HG03469 (cell line): ENCODE measurements around the gene U2SURP.
"Not testable (repeated sequence)": the region's sequence is repeated elsewhere in the genome, so short reads cannot be mapped to it uniquely, and the experiment has no call there.

Experiments
- ATAC-seq: cut with Tn5 transposase; IDR thresholded peaks from one replicate; pipeline ENCODE4 v1.9.1; 2021; ENCODE audit warnings: mild to moderate bottlenecking, moderate library complexity, moderate number of reproducible peaks; ENCODE audit not compliant: unreplicated experiment

Gene U2SURP

GRCh38 chr3:143068059-143068458, 66.7 kb downstream of the U2SURP start:
- ATAC-seq: no peak

- no peak for ATAC-seq
Observed at GRCh38 chr3:143070977-143071551, 69.7 kb downstream of the U2SURP start.

- ATAC-seq: no peak
Observed at GRCh38 chr3:143071776-143072175, 70.4 kb downstream of the U2SURP start.

GRCh38 chr3:143072298-143073020, 71.1 kb downstream of the U2SURP start:
- ATAC-seq: not testable (repeated sequence)

GRCh38 chr3:143073541-143073940, 72.2 kb downstream of the U2SURP start:
- not testable (repeated sequence) for ATAC-seq

- ATAC-seq: not testable (repeated sequence)
Observed at GRCh38 chr3:143073983-143074382, 72.6 kb downstream of the U2SURP start.

- ATAC-seq: no peak
Observed at GRCh38 chr3:143078883-143079282, 77.5 kb downstream of the U2SURP start.

- ATAC-seq: no peak
Observed at GRCh38 chr3:143080196-143080595, 78.8 kb downstream of the U2SURP start.

GRCh38 chr3:143081365-143081764, 80.0 kb downstream of the U2SURP start:
- ATAC-seq: no peak

- peak; percentile 74 for ATAC-seq
Observed at GRCh38 chr3:143081844-143082778, 80.7 kb downstream of the U2SURP start.

GRCh38 chr3:143083781-143084180, 82.4 kb downstream of the U2SURP start:
- ATAC-seq: no peak

GRCh38 chr3:143084856-143085731, 83.7 kb downstream of the U2SURP start:
- no peak for ATAC-seq

GRCh38 chr3:143088835-143089234, 87.5 kb downstream of the U2SURP start:
- no peak for ATAC-seq

- ATAC-seq: no peak
Observed at GRCh38 chr3:143089965-143090364, 88.6 kb downstream of the U2SURP start.

- no peak for ATAC-seq
Observed at GRCh38 chr3:143090486-143090885, 89.1 kb downstream of the U2SURP start.

GRCh38 chr3:143090976-143091837, 89.8 kb downstream of the U2SURP start:
- ATAC-seq: no peak

- ATAC-seq: no peak
Observed at GRCh38 chr3:143092191-143092590, 90.8 kb downstream of the U2SURP start.

GRCh38 chr3:143095813-143096212, 94.4 kb downstream of the U2SURP start:
- no peak for ATAC-seq

GRCh38 chr3:143098032-143098764, 96.8 kb downstream of the U2SURP start:
- ATAC-seq: no peak
